ENCODE measurements around the gene RAP1GAP.
A peak's percentile ranks its signal among the peaks of the same experiment; 100 is the strongest.

Gene RAP1GAP

GRCh38 chr1:21616372-21616771 lies 52.8 kb downstream of the RAP1GAP start:
- Mint-ChIP-seq H3K27me3 (peaks cover 16% of the 10 kb centered on the region), H3K9me3 (no peaks in the 10 kb centered on the region), H3K4me1 (no peaks in the 10 kb centered on the region), H3K4me3 (no peak overlapping the region), H3K27ac (no peak overlapping the region), H3K36me3 (no peaks in the 10 kb centered on the region)
- DNase-seq (ENCODE audit: low spot score in 2 of 2) (no peak), ATAC-seq (ENCODE audit: low read depth) (no peak)

- Mint-ChIP-seq H3K4me3 (no peak overlapping the region), H3K27me3 (peaks cover 11% of the 10 kb centered on the region), H3K4me1 (no peaks in the 10 kb centered on the region), H3K9me3 (no peaks in the 10 kb centered on the region), H3K27ac (no peak overlapping the region), H3K36me3 (no peaks in the 10 kb centered on the region)
- no peak for DNase-seq (ENCODE audit: low spot score in 2 of 2)
- ATAC-seq (ENCODE audit: low read depth), result peak; percentile 42
Measured at GRCh38 chr1:21614419-21615115, 54.6 kb downstream of the RAP1GAP start.

- no peak overlapping the region for H3K27ac Mint-ChIP-seq
- no peaks in the 10 kb centered on the region for H3K9me3 Mint-ChIP-seq
- H3K4me1 Mint-ChIP-seq, result no peaks in the 10 kb centered on the region
- no peak overlapping the region for H3K4me3 Mint-ChIP-seq
- H3K36me3 Mint-ChIP-seq, result no peaks in the 10 kb centered on the region
- no peak for ATAC-seq (ENCODE audit: low read depth)
- no peak for DNase-seq (ENCODE audit: low spot score in 2 of 2)
- peaks cover 4% of the 10 kb centered on the region for H3K27me3 Mint-ChIP-seq
Measured at GRCh38 chr1:21613072-21613867, 55.9 kb downstream of the RAP1GAP start.

- Mint-ChIP-seq H3K9me3 (no peaks in the 10 kb centered on the region), H3K4me3 (no peak overlapping the region), H3K27me3 (peaks cover 6% of the 10 kb centered on the region), H3K4me1 (peaks cover 11% of the 10 kb centered on the region), H3K36me3 (no peaks in the 10 kb centered on the region), H3K27ac (no peak overlapping the region)
- no peak for DNase-seq (ENCODE audit: low spot score in 2 of 2)
- ATAC-seq (ENCODE audit: low read depth), result no peak
Measured at GRCh38 chr1:21612057-21612456, 57.1 kb downstream of the RAP1GAP start.

- DNase-seq (ENCODE audit: low spot score in 2 of 2), result no peak
- peaks cover 6% of the 10 kb centered on the region for H3K27me3 Mint-ChIP-seq
- peaks cover 11% of the 10 kb centered on the region for H3K4me1 Mint-ChIP-seq
- H3K9me3 Mint-ChIP-seq, result no peaks in the 10 kb centered on the region
- H3K4me3 Mint-ChIP-seq, result no peak overlapping the region
- H3K36me3 Mint-ChIP-seq, result no peaks in the 10 kb centered on the region
- H3K27ac Mint-ChIP-seq, result no peak overlapping the region
- ATAC-seq (ENCODE audit: low read depth), result no peak
Measured at GRCh38 chr1:21610989-21611785, 58.0 kb downstream of the RAP1GAP start.

- ATAC-seq (ENCODE audit: low read depth), result no peak
- H3K27ac Mint-ChIP-seq, result no peak overlapping the region
- H3K4me3 Mint-ChIP-seq, result no peak overlapping the region
- H3K36me3 Mint-ChIP-seq, result no peaks in the 10 kb centered on the region
- peaks cover 6% of the 10 kb centered on the region for H3K27me3 Mint-ChIP-seq
- DNase-seq (ENCODE audit: low spot score in 2 of 2), result no peak
- H3K4me1 Mint-ChIP-seq, result peaks cover 11% of the 10 kb centered on the region
- no peaks in the 10 kb centered on the region for H3K9me3 Mint-ChIP-seq
Measured at GRCh38 chr1:21610027-21610426, 59.1 kb downstream of the RAP1GAP start.

- Mint-ChIP-seq H3K36me3 (peaks cover 2% of the 10 kb centered on the region), H3K4me1 (peaks cover 15% of the 10 kb centered on the region)
Measured at GRCh38 chr1:21608798-21609197, 60.4 kb downstream of the RAP1GAP start.

GRCh38 chr1:21607549-21608529 lies 61.3 kb downstream of the RAP1GAP start:
- Mint-ChIP-seq H3K4me3 (peak overlapping the region; percentile 64), H3K27me3 (peaks cover 14% of the 10 kb centered on the region), H3K36me3 (peaks cover 2% of the 10 kb centered on the region), H3K27ac (no peak overlapping the region), H3K4me1 (peaks cover 16% of the 10 kb centered on the region), H3K9me3 (no peaks in the 10 kb centered on the region)
- ATAC-seq (ENCODE audit: low read depth) (peak; percentile 90), DNase-seq (ENCODE audit: low spot score in 2 of 2) (peak in 1 of 2 donors; percentile 23)

More at GRCh38 chr1:21608798-21609197, 60.4 kb downstream of the RAP1GAP start:
- no peak overlapping the region for H3K27ac Mint-ChIP-seq
- DNase-seq (ENCODE audit: low spot score in 2 of 2) (no peak), ATAC-seq (ENCODE audit: low read depth) (no peak)
- no peaks in the 10 kb centered on the region for H3K9me3 Mint-ChIP-seq
- peaks cover 14% of the 10 kb centered on the region for H3K27me3 Mint-ChIP-seq
- peak overlapping the region; percentile 58 for H3K4me3 Mint-ChIP-seq

GRCh38 chr1:21605964-21606705 lies 63.0 kb downstream of the RAP1GAP start:
- H3K27ac Mint-ChIP-seq, result no peak overlapping the region
- no peak for ATAC-seq (ENCODE audit: low read depth)
- peaks cover 16% of the 10 kb centered on the region for H3K4me1 Mint-ChIP-seq
- H3K4me3 Mint-ChIP-seq, result no peak overlapping the region
- peaks cover 19% of the 10 kb centered on the region for H3K27me3 Mint-ChIP-seq
- DNase-seq (ENCODE audit: low spot score in 2 of 2), result no peak
- peaks cover 2% of the 10 kb centered on the region for H3K36me3 Mint-ChIP-seq
- no peaks in the 10 kb centered on the region for H3K9me3 Mint-ChIP-seq

- Mint-ChIP-seq H3K9me3 (no peaks in the 10 kb centered on the region), H3K4me3 (no peak overlapping the region), H3K27me3 (peaks cover 22% of the 10 kb centered on the region), H3K4me1 (peaks cover 16% of the 10 kb centered on the region), H3K27ac (no peak overlapping the region), H3K36me3 (peaks cover 2% of the 10 kb centered on the region)
- no peak for ATAC-seq (ENCODE audit: low read depth)
- no peak for DNase-seq (ENCODE audit: low spot score in 2 of 2)
Measured at GRCh38 chr1:21605012-21605715, 64.0 kb downstream of the RAP1GAP start.

GRCh38 chr1:21604208-21604957 lies 64.8 kb downstream of the RAP1GAP start:
- Mint-ChIP-seq H3K4me3 (no peak overlapping the region), H3K27ac (no peak overlapping the region), H3K36me3 (peaks cover 2% of the 10 kb centered on the region), H3K4me1 (peaks cover 16% of the 10 kb centered on the region), H3K9me3 (no peaks in the 10 kb centered on the region), H3K27me3 (peaks cover 28% of the 10 kb centered on the region)
- no peak for DNase-seq (ENCODE audit: low spot score in 2 of 2)
- ATAC-seq (ENCODE audit: low read depth), result no peak
